ENCODE results near the gene GPR37L1. TPM values are rescaled to one million over a fixed set of nuclear protein-coding genes. Genes with fewer than 3 reads are reported as not detected.

Gene GPR37L1
- total RNA-seq, 2 donors from 2014 or later, result 0.09 to 0.28 TPM

DNA sequence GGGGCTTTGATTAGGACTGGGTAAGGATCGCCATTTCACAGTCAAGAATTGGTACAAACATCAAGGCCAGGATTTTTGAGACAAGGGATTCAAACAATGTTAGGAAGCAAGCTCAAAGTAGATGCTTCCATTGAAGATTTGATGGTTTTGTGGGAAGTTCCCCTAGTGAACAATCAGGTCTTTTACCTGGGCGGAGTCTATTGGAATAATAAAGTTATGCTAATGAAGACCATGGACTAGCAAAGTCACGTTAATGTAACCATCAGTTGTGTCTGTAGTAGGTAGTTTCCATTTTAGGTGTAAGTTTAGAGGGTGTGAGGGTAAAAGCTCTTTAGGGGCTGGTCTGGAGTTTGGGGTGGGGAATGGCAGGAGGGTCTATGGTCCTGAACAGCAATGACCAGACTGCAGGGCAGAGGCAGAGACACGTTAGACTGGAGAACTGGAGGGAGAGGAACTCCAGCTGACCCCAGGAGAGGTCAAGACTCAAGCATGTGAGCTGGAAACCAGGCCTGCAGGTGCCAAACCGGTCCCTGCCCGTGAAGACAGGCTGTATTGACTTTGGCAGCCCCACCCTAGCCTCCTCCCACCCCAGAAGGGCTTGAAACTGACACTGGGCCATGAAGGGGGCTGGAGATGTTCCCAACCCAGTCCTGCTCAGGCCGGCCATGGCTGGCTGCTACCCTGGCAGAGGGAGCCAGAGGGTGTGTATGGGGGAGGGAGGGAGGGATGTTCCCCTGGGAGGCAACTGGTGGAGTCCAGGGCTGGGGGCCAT is 36.0 kb upstream of the GPR37L1 start:
- Histone ChIP-seq H3K9me3 (no peaks in the 10 kb centered on the region), H3K27me3 (replicated peaks; ENCODE audit: insufficient read depth) (no peaks in the 10 kb centered on the region), H3K27ac (peak overlapping the region in 1 of 2 donors; percentile 58), H3K4me1 (replicated peaks) (no peaks in the 10 kb centered on the region), H3K36me3 (no peaks in the 10 kb centered on the region), H3K4me3 (no peak overlapping the region)
- intact Hi-C loops (cut with DNase I), result no loop called here
- peak; percentile 78 for DNase-seq (ENCODE audit: low spot score)
- 44% methylated on average over 5 of the region's 7 CpGs for WGBS
- TF ChIP-seq POLR2A (IDR thresholded peaks at IDR 0.05), result no peak
- TF ChIP-seq POLR2AphosphoS5 (IDR thresholded peaks at IDR 0.05), result peak; percentile 56
- TF ChIP-seq, protein P1, sequence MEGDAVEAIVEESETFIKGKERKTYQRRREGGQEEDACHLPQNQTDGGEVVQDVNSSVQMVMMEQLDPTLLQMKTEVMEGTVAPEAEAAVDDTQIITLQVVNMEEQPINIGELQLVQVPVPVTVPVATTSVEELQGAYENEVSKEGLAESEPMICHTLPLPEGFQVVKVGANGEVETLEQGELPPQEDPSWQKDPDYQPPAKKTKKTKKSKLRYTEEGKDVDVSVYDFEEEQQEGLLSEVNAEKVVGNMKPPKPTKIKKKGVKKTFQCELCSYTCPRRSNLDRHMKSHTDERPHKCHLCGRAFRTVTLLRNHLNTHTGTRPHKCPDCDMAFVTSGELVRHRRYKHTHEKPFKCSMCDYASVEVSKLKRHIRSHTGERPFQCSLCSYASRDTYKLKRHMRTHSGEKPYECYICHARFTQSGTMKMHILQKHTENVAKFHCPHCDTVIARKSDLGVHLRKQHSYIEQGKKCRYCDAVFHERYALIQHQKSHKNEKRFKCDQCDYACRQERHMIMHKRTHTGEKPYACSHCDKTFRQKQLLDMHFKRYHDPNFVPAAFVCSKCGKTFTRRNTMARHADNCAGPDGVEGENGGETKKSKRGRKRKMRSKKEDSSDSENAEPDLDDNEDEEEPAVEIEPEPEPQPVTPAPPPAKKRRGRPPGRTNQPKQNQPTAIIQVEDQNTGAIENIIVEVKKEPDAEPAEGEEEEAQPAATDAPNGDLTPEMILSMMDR (IDR thresholded peaks at IDR 0.05), result no peak

GRCh38 chr1:202088206-202088605 is 34.5 kb upstream of the GPR37L1 start:
- intact Hi-C loops (cut with DNase I), result no loop called here
- Histone ChIP-seq H3K9me3 (no peaks in the 10 kb centered on the region), H3K4me3 (no peak overlapping the region), H3K27ac (no peak overlapping the region), H3K4me1 (replicated peaks) (no peaks in the 10 kb centered on the region), H3K36me3 (no peaks in the 10 kb centered on the region), H3K27me3 (replicated peaks; ENCODE audit: insufficient read depth) (no peaks in the 10 kb centered on the region)
- WGBS, result 89% methylated on average over 3 of the region's 3 CpGs
- no peak for DNase-seq (ENCODE audit: low spot score)
- TF ChIP-seq POLR2AphosphoS5 (IDR thresholded peaks at IDR 0.05) (no peak), POLR2A (IDR thresholded peaks at IDR 0.05) (no peak)
- TF ChIP-seq, protein P1 (IDR thresholded peaks at IDR 0.05), result no peak

GRCh38 chr1:202090994-202091393 is 31.7 kb upstream of the GPR37L1 start:
- H3K4me1 ChIP-seq (replicated peaks), result no peaks in the 10 kb centered on the region
- 96% methylated on average over 3 of the region's 3 CpGs for WGBS
- no peak overlapping the region for H3K4me3 ChIP-seq
- H3K27ac ChIP-seq, result no peak overlapping the region
- H3K36me3 ChIP-seq, result no peaks in the 10 kb centered on the region
- DNase-seq (ENCODE audit: low spot score), result no peak
- H3K27me3 ChIP-seq (replicated peaks; ENCODE audit: insufficient read depth), result no peaks in the 10 kb centered on the region
- no peak for TF ChIP-seq POLR2A (IDR thresholded peaks at IDR 0.05)
- TF ChIP-seq POLR2AphosphoS5 (IDR thresholded peaks at IDR 0.05), result no peak
- TF ChIP-seq, protein P1 (IDR thresholded peaks at IDR 0.05), result peak in 2 of 4 experiments; percentile 5 to 40
- H3K9me3 ChIP-seq, result no peaks in the 10 kb centered on the region
- intact Hi-C loops (cut with DNase I), result no loop called here

- no peaks in the 10 kb centered on the region for H3K9me3 ChIP-seq
- H3K4me1 ChIP-seq (replicated peaks), result no peaks in the 10 kb centered on the region
- DNase-seq (ENCODE audit: low spot score), result no peak
- no peak overlapping the region for H3K27ac ChIP-seq
- no peak overlapping the region for H3K4me3 ChIP-seq
- H3K36me3 ChIP-seq, result no peaks in the 10 kb centered on the region
- TF ChIP-seq POLR2A (IDR thresholded peaks at IDR 0.05) (no peak), POLR2AphosphoS5 (IDR thresholded peaks at IDR 0.05) (no peak)
- TF ChIP-seq, protein P1 (IDR thresholded peaks at IDR 0.05), result no peak
- intact Hi-C loops (cut with DNase I), result no loop called here
- H3K27me3 ChIP-seq (replicated peaks; ENCODE audit: insufficient read depth), result no peaks in the 10 kb centered on the region
- WGBS, result 94% methylated on average over 6 of the region's 6 CpGs
Measured at GRCh38 chr1:202093858-202094257, 28.9 kb upstream of the GPR37L1 start.

DNA sequence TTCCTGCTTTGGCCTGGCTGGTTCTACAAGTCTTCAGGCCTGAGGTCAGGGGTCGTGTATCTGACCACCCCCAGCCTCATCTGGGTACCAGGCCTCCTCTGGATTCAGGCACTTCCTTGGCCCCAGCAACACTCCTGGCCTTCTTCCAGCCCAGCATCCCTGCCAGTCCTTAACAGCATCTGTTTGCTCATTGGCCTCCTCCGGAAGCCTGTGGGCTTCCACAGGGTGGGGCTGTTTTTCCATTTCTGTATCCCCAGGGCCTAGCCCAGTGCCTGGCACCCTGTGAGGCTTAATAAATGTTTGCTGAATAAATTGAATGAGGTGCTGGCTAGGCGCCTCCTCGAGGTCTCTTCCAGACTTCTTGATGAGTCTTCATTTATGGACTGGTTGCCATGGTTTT is 21.5 kb upstream of the GPR37L1 start:
- Histone ChIP-seq H3K9me3 (no peaks in the 10 kb centered on the region), H3K36me3 (no peaks in the 10 kb centered on the region), H3K4me1 (replicated peaks) (no peaks in the 10 kb centered on the region), H3K4me3 (no peak overlapping the region), H3K27me3 (replicated peaks; ENCODE audit: insufficient read depth) (no peaks in the 10 kb centered on the region), H3K27ac (no peak overlapping the region)
- intact Hi-C loops (cut with DNase I), result no loop called here
- DNase-seq (ENCODE audit: low spot score), result no peak
- TF ChIP-seq POLR2AphosphoS5 (IDR thresholded peaks at IDR 0.05), result no peak
- TF ChIP-seq, protein P1 (IDR thresholded peaks at IDR 0.05), result no peak
- no peak for TF ChIP-seq POLR2A (IDR thresholded peaks at IDR 0.05)
- WGBS, result 52% methylated on average over 4 of the region's 4 CpGs
